SW 1271 (cell line): ENCODE measurements around the gene AP5B1.

ENCODE experiments used
- DNase-seq, 2 experiments: peaks; one replicate each; lab custom pipeline; 2025; lab: John Stamatoyannopoulos, UW

AP5B1 gene

GRCh38 chr11:65780770-65781151, at the start of gene AP5B1:
Gene AP5B1 (minus strand): TSS chr11:65780976. CDS start chr11:65780591, 385 bp downstream.
- DNase-seq = no peak

GRCh38 chr11:65829459-65829858, 48.7 kb upstream of the AP5B1 start:
- no peak for DNase-seq

GRCh38 chr11:65826984-65827735, 46.4 kb upstream of the AP5B1 start:
- no peak for DNase-seq

- DNase-seq = no peak
Measured at GRCh38 chr11:65822776-65823528, 42.2 kb upstream of the AP5B1 start.

DNA sequence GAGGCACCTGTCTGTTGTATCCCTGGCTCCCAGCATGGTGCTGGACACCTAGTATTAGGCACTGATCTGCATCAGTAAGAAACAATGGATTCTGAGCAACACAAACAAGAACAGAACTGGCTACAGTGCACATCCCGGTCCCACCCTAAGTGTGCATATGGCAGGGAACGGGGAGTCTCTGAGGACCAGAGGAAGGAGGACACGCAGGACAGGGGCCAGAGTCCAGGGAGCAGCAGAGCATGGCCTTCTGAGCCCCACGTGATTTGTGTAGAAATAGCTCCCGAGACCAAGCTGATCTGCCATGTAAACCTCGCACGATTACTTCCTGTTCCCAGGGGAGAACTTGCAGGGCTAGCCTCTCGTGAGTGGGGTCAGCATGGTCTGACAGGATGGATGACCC, 40.3 kb upstream of the AP5B1 start:
- DNase-seq = no peak

- peak; percentile 45 to 81 for DNase-seq
Measured at GRCh38 chr11:65817835-65818680, 37.3 kb upstream of the AP5B1 start.

DNA sequence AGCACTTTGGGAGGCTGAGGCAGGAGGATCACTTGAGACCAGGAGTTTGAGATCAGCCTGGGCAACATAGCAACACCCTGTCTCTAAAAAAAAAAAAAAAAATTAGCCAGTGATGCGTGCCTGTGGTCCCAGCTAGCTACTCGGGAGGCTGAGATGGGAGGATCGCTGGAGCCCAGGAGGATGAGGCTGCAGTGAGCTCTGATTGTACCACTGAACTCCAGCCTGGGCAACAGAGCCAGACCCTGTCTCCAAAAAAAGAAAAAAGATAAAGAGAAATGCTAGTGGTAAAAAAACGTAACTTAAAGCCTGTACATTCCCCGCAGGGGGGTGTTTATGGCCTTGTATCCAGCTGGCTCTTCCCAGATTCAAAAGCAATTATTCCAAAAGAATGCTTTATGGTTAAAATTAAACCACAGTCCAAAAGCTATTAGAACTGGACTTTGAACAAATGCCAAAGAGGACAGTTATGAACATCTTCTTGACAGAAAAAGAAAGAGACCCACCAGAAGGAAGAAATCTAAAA, 36.6 kb upstream of the AP5B1 start:
- DNase-seq = no peak

GRCh38 chr11:65816696-65817095, 35.9 kb upstream of the AP5B1 start:
- no peak for DNase-seq

DNA sequence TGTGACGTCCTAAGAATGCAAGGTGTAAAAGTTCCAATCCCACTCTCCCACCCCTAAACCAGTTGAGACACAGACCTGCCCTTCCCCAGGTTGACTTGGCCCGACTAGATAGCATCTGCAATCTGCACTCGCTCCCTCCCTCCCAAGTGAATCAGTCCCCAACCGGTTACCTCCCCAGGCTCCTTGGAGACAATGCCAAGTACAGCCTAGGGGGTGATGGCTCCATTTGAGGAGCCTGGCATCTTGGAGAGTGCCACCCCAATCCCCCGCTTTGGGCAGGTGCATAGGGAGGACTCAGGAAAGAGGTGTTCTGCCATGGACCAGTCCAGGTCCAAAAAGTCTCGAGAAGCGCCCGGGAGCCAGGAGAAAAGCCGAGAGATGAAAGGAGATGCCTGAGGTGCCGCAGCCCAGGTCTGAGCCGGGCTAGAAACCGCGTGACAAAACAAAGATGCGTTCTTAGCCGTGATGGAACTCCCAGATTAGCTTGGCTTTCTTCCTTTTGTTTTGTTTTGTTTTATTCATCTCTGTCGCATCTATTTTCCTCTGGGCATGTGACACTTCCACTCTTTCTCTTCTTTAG, 34.3 kb upstream of the AP5B1 start:
- DNase-seq = no peak

DNA sequence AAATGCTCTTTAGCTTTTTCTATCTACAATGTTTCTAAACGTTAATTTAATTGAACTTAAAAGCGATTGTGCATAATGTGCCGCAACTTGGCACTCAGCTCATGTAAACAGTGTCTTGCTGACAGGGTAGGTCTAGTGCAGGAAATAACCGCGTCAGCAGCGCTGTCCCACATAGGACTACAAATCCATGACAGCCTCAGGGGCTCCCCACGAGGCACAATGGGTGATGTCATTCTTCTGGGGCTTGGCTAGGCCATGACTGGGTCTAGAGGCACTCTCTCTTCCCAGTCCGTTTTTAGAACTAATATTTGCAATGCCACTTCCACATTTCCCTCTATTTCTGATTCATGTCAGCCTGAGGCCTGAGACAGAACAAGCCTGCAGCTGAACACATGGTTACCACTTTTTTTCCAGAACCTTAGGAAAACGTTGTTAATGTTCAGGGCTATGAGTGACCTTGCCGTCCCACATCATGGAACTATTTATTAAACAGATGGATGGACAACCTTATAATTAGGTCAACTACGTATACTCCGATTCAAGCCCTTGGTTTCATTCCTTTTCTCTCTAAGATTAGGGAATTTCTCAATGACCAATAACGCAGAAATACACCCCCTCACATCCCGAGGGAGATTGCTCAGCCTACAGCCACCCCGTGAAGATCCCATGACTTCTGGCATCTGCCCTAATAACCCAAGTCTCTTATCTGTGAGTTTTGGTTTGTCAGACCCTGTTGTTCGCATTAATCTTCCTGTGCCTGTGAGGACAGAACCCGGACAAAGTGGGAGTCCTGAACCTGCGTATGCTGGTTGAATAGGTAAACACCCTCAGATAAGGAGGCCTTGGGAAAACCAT, 33.6 kb upstream of the AP5B1 start:
- DNase-seq = no peak

DNA sequence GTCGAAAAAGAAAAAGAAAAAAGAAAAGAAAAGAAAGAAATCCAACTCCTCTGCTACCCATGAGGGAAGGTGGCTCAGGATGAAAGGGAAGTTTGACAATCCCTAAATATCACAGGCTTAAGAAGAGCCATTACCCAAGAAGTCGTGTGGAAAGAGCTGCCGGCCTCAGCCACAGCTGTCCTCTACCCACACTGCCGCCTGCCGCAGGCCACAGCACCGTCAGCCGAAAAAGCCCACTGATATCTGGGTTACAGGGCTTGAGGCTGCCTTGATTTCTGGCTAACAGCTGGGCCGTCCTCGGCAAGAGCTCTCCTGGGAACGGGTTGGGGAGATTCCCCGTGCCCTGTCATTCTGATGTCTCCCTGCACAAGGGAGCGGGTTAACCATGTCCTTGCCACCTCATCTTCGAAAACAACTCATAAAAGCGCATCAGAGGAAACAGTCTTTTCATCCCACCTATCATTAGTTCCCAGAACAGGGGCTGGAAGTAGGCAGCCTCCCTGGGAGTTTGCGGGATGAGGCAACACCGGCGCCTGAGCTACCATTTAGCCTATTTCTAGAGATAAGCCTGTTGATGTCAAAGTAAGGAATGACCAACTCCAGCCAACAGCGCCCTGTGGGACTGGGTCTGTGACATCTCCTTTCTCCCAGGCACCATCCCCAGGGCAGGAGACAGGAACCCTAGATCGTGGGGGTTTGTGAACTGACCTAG, 31.1 kb upstream of the AP5B1 start:
- no peak for DNase-seq

DNA sequence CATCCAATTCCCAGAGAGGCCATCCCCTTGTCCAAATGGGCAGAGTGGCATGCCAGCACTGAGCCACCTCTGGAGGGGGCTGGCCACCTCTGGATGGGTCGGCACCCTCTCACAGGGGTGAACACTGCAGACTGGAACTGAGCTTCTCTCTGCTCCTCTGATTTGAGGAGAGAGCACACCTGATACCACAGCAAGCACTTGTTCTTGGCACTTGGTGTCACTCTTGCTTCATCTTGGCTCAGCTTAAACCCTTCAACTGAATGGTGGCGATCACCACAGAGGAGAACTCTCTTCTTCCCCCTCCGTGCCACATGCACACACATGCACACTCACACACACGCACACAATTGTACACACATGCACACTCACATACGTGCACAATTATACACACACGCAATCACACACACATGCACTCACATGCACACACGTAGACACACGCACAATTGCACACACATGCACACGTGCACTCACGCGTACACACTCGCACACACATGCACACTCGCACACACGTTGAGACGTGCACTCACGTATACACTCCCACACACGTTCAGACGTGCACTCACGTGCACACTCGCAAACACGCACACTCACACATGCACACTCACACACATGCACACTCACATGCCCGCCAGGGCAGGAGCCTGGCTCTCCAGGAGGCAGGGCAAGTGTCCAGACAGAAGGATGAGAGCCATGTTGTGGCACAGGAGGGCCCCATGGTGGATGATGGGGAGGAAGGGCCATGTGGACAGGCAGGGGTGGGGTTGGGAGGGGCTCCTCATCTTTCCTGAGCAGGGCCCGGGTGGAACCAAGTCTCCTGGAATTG, 29.5 kb upstream of the AP5B1 start:
- DNase-seq = peak in 1 of 2 experiments; percentile 10

- DNase-seq = no peak
Measured at GRCh38 chr11:65809496-65809895, 28.7 kb upstream of the AP5B1 start.

GRCh38 chr11:65808744-65809341, 28.1 kb upstream of the AP5B1 start:
- no peak for DNase-seq

DNA sequence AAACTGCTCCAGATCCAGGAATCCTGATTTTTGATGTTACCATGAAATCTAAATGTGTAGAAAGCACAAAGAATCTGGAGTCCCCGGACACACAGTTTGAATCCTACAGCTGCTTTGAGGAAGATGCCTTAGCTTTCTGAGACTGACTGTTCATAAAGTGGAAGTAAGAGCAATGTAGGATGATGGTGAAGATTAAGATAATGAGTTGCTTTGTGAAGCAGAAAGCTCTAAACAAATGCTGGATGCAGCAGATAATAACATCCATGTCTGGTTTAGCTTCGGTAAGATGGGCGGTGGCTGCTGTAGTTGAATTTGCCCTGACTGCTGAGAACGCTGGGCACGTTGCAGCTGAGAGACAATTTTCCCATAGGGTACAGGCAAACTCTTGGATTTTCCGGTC, 26.2 kb upstream of the AP5B1 start:
- no peak for DNase-seq

DNA sequence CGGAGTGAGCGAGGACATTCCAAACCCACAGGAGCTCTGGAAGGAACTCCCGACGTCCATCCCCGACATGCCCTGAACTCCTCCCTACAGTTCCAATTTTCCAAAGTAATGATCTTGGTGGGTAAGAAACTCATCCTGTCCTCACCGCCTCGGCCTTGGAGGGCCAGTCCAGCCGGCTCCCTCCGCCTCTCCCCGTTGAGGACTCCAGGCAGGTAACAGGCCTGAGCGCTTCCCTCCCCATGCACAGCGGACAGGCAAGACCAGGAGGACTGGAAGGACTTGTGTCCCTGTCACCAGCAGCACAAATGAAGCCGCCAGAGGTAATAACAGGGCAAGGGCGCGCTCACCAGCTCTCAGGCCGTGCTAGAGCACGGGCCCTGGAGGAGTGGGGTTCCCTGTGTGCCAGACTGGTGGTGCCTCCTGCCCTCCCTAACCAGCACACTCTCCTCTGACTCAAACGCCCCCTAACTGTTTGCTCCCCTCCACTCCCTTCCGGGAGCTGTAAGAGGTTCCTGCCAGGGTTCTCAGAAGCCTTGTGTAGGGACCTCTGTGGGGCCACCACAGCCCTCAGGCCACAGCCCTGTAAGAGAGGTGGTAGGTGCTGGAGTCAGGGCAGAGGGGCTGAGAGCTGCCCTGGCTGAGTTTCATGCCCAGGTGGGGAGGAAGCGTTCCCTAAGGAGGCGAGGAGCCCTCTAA, 23.2 kb upstream of the AP5B1 start:
- DNase-seq = no peak

DNA sequence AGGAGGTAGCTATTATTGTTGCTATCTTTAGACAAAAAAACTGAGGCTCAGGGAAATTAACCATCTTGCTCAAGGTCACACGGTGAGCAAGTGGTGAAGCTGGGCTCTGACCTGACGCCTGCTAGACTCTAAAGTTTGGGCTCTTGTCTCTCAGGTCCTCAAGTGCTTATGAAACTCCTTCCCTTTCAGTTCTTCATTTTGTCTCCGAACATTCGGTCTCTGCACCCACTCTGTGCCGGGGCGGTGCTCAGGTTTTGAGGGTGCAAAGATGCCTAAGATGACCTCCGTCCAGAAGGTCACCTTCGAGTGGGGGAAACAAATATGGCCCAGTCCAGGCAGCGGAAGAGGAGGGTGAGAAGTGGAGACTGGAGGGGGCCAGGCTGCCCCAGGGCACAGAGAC, 22.1 kb upstream of the AP5B1 start:
- no peak for DNase-seq
